Activated B cell treated with CpG ODN at 0.5 μM for 24 hours (primary cell): ENCODE measurements around the gene REV3L. TPM values are rescaled to one million over a fixed set of nuclear protein-coding genes. Genes with fewer than 3 reads are reported as not detected.

Experiments
- ATAC-seq: fragments of 200-7000 bp; cut with Tn5 transposase; one replicate; pipeline ENCODE4 v1.10.0; 2021; ENCODE audit warnings: low read depth, mild to moderate bottlenecking, moderate library complexity
- CTCF ChIA-PET: fragments of 350-600 bp; sonication (Branson Sonifier 250); formaldehyde crosslinking; loops from one replicate; lab custom pipeline; 2021; ENCODE audit warnings: antibody characterized with exemption; lab: Charles Lee
- POLR2A ChIA-PET: fragments of 350-600 bp; sonication (Branson Sonifier 250); formaldehyde crosslinking; loops from one replicate; lab custom pipeline; 2021; ENCODE audit warnings: antibody characterized with exemption; lab: Charles Lee
- DNase-seq: peaks from one replicate; pipeline ENCODE4 v3.0.0; 2022
- H3K27ac Mint-ChIP-seq: one replicate; pipeline ENCODE4 v1.8.0; 2020; ENCODE audit warnings: mixed read lengths
- H3K27me3 Mint-ChIP-seq: one replicate; pipeline ENCODE4 v1.8.0; 2021; ENCODE audit warnings: mixed read lengths
- H3K36me3 Mint-ChIP-seq: one replicate; pipeline ENCODE4 v1.8.0; 2021; ENCODE audit warnings: low read depth, mixed read lengths
- H3K4me1 Mint-ChIP-seq: one replicate; pipeline ENCODE4 v1.8.0; 2021; ENCODE audit warnings: mixed read lengths
- H3K4me3 Mint-ChIP-seq: one replicate; pipeline ENCODE4 v1.8.0; 2020; ENCODE audit warnings: mild to moderate bottlenecking, mixed read lengths
- H3K9me3 Mint-ChIP-seq: one replicate; pipeline ENCODE4 v1.8.0; 2020; ENCODE audit warnings: mixed read lengths
- intact Hi-C: fragments of 100-400 bp; cut with micrococcal nuclease; formaldehyde crosslinking; loops from one replicate; pipeline ENCODE4 v1.15.1; 2024
- total RNA-seq: library from RNA; stranded (reverse); gene quantifications from 2 replicates; pipeline ENCODE4 v1.2.3, GENCODE V29; 2022
- TF ChIP-seq, protein P1 (sequence below): fragments of 200-600 bp; IDR thresholded peaks from one replicate; pipeline ENCODE4 v1.8.0; 2022; ENCODE audit warnings: antibody characterized with exemption, mild to moderate bottlenecking

REV3L gene
- total RNA-seq, 1 donor from 2014 or later: 20.0 TPM

DNA sequence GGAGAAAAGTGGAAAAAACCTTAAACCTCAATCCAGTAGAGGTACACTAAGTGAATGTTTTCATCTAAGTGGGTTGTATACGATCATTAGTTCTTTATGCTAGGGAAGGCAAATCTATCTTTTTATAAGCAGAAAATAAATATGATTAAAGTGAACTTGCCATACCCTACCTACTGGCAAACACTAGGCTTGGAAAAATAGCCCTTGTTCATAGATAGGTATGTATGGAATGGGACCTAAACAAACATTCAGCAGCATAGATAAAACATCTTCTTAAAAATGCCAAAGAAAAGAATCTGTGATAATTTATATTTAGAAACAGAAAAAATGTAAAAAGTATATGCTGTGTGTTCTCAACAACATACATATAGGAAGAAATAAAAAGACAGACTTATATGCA is 18.8 kb downstream of the REV3L start:
- H3K4me1 Mint-ChIP-seq: peaks cover 23% of the 10 kb centered on the region
- ATAC-seq (no peak), DNase-seq (no peak)
- ChIA-PET CTCF (no interaction called here), POLR2A (no interaction called here)
- H3K9me3 Mint-ChIP-seq: no peaks in the 10 kb centered on the region
- peaks cover 18% of the 10 kb centered on the region for H3K36me3 Mint-ChIP-seq
- intact Hi-C loops: no loop called here
- no peak overlapping the region for H3K4me3 Mint-ChIP-seq
- no peaks in the 10 kb centered on the region for H3K27me3 Mint-ChIP-seq
- H3K27ac Mint-ChIP-seq: no peak overlapping the region
- TF ChIP-seq, protein P1, sequence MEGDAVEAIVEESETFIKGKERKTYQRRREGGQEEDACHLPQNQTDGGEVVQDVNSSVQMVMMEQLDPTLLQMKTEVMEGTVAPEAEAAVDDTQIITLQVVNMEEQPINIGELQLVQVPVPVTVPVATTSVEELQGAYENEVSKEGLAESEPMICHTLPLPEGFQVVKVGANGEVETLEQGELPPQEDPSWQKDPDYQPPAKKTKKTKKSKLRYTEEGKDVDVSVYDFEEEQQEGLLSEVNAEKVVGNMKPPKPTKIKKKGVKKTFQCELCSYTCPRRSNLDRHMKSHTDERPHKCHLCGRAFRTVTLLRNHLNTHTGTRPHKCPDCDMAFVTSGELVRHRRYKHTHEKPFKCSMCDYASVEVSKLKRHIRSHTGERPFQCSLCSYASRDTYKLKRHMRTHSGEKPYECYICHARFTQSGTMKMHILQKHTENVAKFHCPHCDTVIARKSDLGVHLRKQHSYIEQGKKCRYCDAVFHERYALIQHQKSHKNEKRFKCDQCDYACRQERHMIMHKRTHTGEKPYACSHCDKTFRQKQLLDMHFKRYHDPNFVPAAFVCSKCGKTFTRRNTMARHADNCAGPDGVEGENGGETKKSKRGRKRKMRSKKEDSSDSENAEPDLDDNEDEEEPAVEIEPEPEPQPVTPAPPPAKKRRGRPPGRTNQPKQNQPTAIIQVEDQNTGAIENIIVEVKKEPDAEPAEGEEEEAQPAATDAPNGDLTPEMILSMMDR: no peak

DNA sequence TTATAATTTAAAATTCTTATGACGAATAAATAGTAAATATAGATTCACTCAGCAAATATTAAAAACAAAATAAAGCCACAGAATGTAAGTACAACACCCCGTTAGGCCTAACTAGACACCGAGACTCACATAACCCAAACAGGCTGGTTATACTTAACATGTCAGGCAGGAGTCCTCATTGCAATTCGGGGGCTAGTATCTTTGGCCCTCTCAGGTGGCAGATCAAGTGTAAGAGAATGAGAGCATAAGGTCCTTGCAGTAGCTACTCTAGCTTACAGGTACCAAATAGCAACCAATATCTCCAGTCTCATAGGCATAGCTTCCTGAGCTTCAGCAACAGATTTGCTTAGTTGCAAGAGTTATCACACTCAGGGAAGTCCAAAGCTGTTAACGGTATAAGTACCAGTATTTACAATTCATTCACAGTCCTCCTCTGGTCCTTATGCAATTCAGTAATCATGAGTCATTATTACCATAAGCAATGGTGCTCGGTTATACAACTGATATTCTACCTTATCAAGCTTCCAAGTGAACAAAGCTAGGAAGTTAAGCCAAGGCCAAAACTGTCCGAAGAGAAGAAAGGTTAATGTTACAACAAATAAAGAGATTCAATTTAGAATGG is 20.1 kb downstream of the REV3L start:
- ChIA-PET CTCF (no interaction called here), POLR2A (interaction anchor here (1.0 to 1.5 kb wide), 2 partner anchors 20 to 204 kb away, joined by 3 to 4 read pairs; partner anchors contain the start of gene REV3L)
- TF ChIP-seq, protein P1: no peak
- Mint-ChIP-seq H3K4me3 (no peak overlapping the region), H3K27me3 (no peaks in the 10 kb centered on the region), H3K4me1 (peaks cover 24% of the 10 kb centered on the region), H3K9me3 (peaks cover 3% of the 10 kb centered on the region), H3K36me3 (peaks cover 29% of the 10 kb centered on the region), H3K27ac (no peak overlapping the region)
- ATAC-seq (no peak), DNase-seq (no peak)
- intact Hi-C loops: no loop called here

DNA sequence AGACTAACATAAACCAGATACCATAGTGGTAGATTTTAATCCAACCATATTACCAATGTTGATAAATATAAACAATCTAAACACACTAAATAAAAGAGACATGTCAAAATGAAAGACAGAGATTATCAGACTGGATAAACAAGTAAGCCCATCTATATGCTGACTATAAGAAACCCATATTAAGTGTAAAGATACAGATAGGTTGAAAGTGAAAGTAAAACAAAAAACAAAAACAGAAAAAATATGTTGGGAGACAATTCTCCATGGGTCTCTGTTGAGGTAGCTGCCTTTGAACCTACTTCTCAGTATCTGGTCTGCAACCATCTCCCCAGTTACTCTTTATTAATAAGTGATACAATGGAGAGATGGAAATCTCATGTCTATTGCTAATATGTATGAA is 21.2 kb downstream of the REV3L start:
- H3K27me3 Mint-ChIP-seq: no peaks in the 10 kb centered on the region
- CTCF ChIA-PET: interaction anchor here (1.2 kb wide), 1 partner anchor 203 kb away, joined by 3 read pairs; a partner anchor contains a TSS
- peaks cover 21% of the 10 kb centered on the region for H3K4me1 Mint-ChIP-seq
- peaks cover 34% of the 10 kb centered on the region for H3K36me3 Mint-ChIP-seq
- intact Hi-C loops: no loop called here
- POLR2A ChIA-PET: no interaction called here
- H3K27ac Mint-ChIP-seq: peak overlapping the region; percentile 46
- DNase-seq (no peak), ATAC-seq (no peak)
- TF ChIP-seq, protein P1: no peak
- peaks cover 8% of the 10 kb centered on the region for H3K9me3 Mint-ChIP-seq
- H3K4me3 Mint-ChIP-seq: peak overlapping the region; percentile 11

DNA sequence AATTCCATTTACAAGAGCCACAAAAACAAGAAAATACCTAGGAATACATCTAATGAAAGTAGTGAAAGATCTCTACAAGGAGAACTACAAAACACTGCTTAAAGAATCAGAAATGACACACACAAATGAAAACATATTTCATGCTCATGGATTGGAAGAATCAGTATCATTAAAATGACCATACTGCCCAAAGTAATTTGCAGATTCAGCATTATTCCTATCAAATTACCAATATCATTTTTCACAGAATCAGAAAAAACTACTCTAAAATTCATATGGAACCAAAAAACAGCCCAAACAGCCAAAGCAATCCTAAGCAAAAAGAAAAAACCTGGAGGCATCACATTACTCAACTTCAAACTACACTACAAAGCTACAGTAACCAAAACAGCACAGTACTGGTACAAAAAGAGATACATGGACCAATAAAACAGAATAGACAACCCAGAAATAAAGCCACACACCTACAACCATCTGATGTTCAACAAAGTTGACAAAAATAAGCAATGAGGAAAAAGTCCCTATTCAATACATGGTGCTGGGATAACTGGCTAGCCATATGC is 24.3 kb downstream of the REV3L start:
- Mint-ChIP-seq H3K27me3 (no peaks in the 10 kb centered on the region), H3K4me1 (peaks cover 21% of the 10 kb centered on the region), H3K4me3 (no peak overlapping the region), H3K9me3 (peaks cover 8% of the 10 kb centered on the region), H3K27ac (no peak overlapping the region), H3K36me3 (peaks cover 40% of the 10 kb centered on the region)
- ChIA-PET POLR2A (no interaction called here), CTCF (no interaction called here)
- DNase-seq (no peak), ATAC-seq (no peak)
- TF ChIP-seq, protein P1: no peak
- intact Hi-C loops: no loop called here

DNA sequence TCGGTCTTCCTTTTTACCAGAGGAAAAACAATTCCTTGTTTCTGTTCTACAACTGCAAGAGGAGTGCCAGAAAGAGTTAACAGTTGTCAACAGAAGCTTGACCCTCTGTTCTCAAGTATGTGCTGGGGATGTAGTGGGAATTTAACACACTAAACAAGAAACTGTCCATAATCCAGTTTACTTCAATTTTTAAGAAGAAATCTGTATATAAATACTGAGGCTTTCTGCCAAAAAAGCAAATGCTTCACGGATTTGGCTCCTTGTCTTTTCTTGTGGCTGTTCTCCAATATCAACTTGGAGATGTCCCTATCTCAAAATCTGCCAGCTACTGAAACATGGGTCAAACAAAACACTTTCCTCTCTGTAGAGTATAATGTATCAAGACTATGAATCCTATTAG is 26.8 kb downstream of the REV3L start:
- ChIA-PET CTCF (no interaction called here), POLR2A (no interaction called here)
- Mint-ChIP-seq H3K4me1 (peaks cover 2% of the 10 kb centered on the region), H3K36me3 (peaks cover 36% of the 10 kb centered on the region), H3K9me3 (peaks cover 8% of the 10 kb centered on the region), H3K27ac (no peak overlapping the region), H3K4me3 (no peak overlapping the region), H3K27me3 (no peaks in the 10 kb centered on the region)
- DNase-seq: no peak
- TF ChIP-seq, protein P1: no peak
- no peak for ATAC-seq
- intact Hi-C loops: no loop called here
